GM19239 (cell line): ENCODE measurements around the gene GNG7.
"Not testable (repeated sequence)": the region's sequence is repeated elsewhere in the genome, so short reads cannot be mapped to it uniquely, and the experiment has no call there.

Source experiments
- DNase-seq: peaks from one replicate; pipeline ENCODE4 v3.0.0; 2011; ENCODE audit warnings: low spot score; ENCODE audit not compliant: insufficient read length
- FAIRE-seq: peaks from 2 replicates; lab custom pipeline; 2011; peaks lifted over from hg19 to GRCh38; lab: Jason Lieb, UNC

Gene GNG7

GRCh38 chr19:2584002-2584401 lies 118.5 kb downstream of the GNG7 start:
- DNase-seq = no peak
- no peak for FAIRE-seq

GRCh38 chr19:2582984-2583956 lies 119.2 kb downstream of the GNG7 start:
- no peak for DNase-seq
- no peak for FAIRE-seq

GRCh38 chr19:2580396-2580795 lies 122.1 kb downstream of the GNG7 start:
- FAIRE-seq = not testable (repeated sequence)

GRCh38 chr19:2579678-2580280 lies 122.7 kb downstream of the GNG7 start:
- DNase-seq = no peak
- no peak for FAIRE-seq

More at GRCh38 chr19:2580396-2580795, 122.1 kb downstream of the GNG7 start:
- DNase-seq = not testable (repeated sequence)

- FAIRE-seq (no peak), DNase-seq (peak; percentile 57)
Measured at GRCh38 chr19:2578901-2579677, 123.4 kb downstream of the GNG7 start.

GRCh38 chr19:2578391-2578890 lies 124.1 kb downstream of the GNG7 start:
- no peak for DNase-seq
- FAIRE-seq = no peak

GRCh38 chr19:2577722-2578335 lies 124.7 kb downstream of the GNG7 start:
- FAIRE-seq (no peak), DNase-seq (no peak)

GRCh38 chr19:2575734-2576481 lies 126.6 kb downstream of the GNG7 start:
- FAIRE-seq = no peak
- DNase-seq = no peak

- DNase-seq (no peak), FAIRE-seq (no peak)
Measured at GRCh38 chr19:2574971-2575630, 127.4 kb downstream of the GNG7 start.

- no peak for FAIRE-seq
- no peak for DNase-seq
Measured at GRCh38 chr19:2574478-2574931, 128.0 kb downstream of the GNG7 start.

- no peak for DNase-seq
- FAIRE-seq = no peak
Measured at GRCh38 chr19:2573916-2574315, 128.6 kb downstream of the GNG7 start.

GRCh38 chr19:2572152-2572551 lies 130.3 kb downstream of the GNG7 start:
- not testable (repeated sequence) for FAIRE-seq

GRCh38 chr19:2569596-2570465 lies 132.7 kb downstream of the GNG7 start:
- DNase-seq = no peak

More at GRCh38 chr19:2572152-2572551, 130.3 kb downstream of the GNG7 start:
- not testable (repeated sequence) for DNase-seq

GRCh38 chr19:2567996-2568395 lies 134.5 kb downstream of the GNG7 start:
- DNase-seq (no peak), FAIRE-seq (no peak)

More at GRCh38 chr19:2569596-2570465, 132.7 kb downstream of the GNG7 start:
- no peak for FAIRE-seq

GRCh38 chr19:2567580-2567979 lies 134.9 kb downstream of the GNG7 start:
- FAIRE-seq = no peak

GRCh38 chr19:2563546-2563945 lies 138.9 kb downstream of the GNG7 start:
- DNase-seq, FAIRE-seq: not testable (repeated sequence)

More at GRCh38 chr19:2567580-2567979, 134.9 kb downstream of the GNG7 start:
- DNase-seq = no peak

GRCh38 chr19:2561895-2562294 lies 140.6 kb downstream of the GNG7 start:
- FAIRE-seq (peak; percentile 94), DNase-seq (peak; percentile 73)
